ENCODE data around the gene PPM1H.
A peak's percentile ranks its signal among the peaks of the same experiment; 100 is the strongest.

PPM1H gene

DNA sequence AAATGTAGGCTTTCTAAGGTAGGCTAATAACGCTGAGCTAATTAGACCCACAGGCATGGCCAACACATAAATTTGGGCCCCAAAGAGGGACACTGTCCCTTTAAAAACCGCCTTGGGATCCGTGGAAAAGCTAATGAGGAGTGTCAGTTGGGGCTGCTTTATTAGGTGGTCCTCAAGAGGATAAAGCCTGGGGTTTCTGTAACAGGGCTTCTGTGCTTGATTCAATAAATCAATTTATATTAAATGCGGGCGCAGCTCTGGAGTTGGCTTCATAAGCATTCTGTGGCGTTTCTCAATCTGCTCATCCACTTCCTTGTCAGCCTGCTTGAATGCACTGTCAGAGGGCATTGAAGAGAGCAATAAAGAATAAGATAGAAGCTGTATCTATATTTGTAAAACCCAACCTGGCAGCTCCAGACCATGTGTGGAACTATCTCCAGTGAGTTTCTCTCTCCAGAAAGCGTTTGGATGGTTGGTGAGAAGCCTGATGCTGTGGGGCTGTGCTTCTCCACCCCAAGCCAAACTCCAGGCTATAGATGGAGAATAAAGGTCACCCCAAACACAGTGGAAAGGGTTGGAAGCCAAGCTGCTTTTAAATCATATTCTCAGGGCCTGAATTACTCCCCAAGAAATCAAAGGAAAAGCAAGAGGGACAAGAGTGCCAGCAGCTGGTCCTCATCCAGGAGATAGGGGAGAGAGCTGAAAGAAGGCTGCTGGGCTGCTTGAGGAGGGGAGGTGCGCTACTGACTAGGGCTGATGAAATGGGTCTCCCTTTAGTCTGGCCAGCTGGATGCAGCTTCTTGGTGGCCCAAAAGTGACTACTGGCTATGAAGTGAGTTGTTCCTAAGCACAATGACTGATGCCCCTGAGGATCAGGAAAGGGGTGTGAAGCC is 222.0 kb downstream of the PPM1H start:
- no peak for DNase-seq (ENCODE audit: low read depth)

DNA sequence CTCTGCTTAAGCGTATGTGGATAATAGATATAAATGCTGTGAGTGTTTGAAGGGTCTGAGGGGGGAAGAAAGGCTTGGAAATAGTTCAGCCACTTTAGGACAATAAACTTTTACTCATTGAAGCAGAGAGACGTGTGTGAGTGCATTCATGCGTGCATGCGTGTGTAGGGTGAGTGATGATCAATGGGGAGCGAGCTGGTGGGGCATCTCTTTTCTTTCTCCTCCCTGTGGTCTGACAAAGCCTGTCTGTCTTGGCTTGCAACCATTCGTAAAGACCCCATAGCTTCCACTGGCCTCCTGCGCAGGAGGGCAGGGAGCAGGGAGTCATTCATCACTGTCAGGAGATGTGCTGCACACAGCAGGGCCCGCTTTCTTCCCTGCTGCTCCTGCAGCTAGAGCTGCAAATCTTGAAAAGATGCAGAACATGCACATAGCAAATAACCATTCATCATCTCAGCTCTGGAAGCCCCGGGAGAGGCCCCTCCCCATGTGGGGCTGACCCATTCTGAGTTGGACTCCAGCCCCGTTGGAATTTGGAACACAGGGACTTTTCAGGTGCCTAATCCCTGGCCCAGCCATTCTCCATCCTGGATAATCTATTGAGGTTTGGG is 223.2 kb downstream of the PPM1H start:
- no peak for DNase-seq (ENCODE audit: low read depth)

DNA sequence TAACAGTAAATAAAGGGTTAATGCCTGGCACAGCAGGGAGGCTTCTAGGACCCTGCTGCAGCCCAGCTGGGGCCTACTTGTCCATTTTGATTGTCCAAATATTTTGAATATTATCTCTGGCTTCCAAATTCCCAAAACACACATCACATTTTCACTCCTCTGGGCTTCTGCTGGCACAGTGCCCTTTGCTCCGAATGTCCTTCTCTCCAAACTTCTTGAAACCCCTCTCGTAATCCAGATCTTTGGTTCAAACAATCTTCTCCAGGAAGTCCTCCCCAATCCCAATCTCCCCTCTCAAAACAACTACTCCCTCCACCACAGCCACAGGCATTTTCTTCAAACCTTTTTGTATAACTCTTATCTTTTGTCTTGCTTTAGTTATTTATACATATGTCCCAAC is 225.6 kb downstream of the PPM1H start:
- DNase-seq (ENCODE audit: low read depth): no peak

DNA sequence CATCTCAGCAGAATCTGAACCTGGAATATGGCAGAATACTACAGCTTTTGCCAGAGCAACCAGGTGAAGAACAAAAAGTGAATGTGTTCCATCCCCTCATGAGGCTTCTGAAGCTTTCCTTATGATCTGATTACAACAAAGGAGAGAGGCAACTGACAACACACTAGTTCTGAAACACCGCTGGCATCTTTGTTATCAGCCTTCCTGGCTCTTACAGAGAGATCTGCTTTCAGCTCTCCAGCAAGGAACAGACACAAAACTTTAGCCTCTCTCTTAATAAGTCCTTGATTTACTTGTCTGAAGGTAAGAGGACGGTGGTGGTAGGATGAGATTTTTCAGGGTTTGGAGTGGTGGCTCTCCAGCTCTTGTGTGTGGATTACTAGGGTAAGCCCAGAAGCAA is 227.0 kb downstream of the PPM1H start:
- DNase-seq (ENCODE audit: low read depth): no peak

DNA sequence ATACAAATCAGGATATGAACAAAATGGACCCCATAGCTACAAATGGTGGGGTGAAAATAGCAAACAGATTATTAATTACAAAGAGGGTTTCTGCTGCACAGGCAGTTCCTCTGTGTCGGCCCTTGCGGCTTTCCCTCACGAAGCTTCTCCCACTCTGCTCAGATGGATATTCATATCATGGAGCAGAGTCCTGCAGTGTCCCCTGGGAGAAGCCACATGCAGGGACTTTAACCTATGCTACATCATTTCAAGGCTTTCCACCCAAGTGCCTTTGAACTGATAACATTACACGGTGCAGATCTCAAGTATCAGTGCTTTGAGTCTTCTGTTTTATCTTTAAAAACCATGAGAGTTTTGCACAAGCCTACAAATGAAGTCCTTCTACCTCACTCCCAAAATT is 229.1 kb downstream of the PPM1H start:
- DNase-seq (ENCODE audit: low read depth): no peak

DNA sequence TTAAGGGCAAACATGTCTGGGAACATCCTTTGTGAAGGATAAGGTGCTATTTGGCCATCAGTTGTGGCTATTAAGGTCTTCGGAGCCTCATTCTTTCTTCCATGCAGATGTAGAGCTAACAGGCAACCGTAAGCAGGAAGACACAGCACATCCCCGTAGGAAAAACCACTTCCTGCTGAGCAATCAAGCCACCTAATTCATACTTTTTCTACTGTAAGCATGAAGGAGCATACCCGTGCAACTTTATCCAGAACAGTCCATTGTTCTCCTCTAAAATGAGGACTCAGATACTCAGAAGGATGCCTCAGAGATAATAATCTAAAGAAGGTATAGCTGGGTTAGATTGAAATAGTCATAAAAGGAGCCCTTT is 232.0 kb downstream of the PPM1H start:
- DNase-seq (ENCODE audit: low read depth): no peak

DNA sequence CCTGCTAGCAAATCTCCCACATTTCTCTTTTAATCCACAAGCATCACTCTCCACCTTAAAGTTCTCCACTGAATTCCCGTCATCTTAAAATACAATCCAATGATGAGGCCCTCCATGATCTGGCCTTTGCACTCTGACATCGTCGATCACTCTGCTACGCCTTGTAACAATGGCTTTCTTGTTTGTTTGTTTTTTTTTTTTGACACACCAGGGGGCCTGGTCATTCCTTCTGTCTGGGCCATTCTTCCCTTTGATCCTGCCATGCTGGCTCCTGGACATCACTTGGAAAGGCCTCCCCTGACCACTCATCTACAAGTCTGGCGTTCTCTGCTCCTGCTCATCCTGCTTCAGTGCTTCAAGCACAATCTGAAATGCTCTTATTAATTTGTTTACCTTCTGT is 233.5 kb downstream of the PPM1H start:
- no peak for DNase-seq (ENCODE audit: low read depth)

DNA sequence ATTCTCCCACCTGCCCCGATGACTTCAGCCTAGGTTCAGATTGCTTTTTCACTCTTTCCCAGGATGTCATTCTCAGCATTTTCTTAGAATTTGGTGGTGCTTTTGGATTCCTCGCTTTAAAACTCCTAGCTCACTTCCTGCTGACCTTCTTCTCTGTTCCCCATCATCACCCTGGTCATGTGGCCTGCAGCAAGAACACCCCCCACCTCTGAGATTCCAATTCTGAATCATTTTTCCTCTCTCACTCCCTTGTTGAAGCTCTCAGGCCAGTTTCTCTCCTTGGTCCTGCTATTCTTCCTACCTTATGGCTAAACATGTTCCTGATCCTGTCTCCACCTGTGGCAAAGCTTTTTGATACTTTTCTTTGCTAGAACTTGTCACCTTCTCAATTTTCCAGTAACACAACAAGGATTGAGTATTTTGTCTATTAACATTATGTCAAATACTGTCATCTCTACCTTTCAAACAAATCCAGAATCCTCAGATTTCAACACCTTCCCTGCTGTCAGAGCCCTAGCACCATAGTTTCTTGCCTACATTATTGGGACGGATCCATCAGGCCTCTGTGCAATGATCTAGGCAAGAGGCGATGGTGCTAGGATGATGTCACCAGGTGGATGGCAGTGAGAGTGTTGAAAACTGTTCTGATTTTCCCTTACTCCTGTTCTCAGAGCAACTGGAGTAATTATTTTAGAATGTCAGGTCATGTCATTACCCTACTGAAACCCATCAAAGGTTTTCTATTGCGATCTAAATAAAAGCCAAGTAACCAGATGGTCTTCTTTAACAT is 234.7 kb downstream of the PPM1H start:
- DNase-seq (ENCODE audit: low read depth): no peak

DNA sequence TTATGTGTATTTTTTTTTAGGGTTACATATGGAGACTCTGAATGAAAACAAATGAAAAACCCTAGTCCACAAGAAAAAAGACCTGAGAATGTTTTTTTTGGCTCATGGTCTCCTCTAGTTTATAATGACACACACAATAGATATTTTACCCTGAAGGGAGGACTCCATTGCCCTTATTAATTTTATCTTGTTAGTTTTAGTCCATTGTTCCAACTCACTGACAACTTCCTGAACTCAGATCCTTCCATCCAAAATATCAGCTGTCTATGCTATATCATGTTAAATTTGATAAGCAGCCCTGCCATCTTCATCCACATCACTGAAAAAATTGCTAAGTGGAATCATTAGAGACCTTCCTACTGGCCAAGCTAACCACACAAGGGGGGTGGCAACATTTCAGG is 236.2 kb downstream of the PPM1H start:
- no peak for DNase-seq (ENCODE audit: low read depth)

DNA sequence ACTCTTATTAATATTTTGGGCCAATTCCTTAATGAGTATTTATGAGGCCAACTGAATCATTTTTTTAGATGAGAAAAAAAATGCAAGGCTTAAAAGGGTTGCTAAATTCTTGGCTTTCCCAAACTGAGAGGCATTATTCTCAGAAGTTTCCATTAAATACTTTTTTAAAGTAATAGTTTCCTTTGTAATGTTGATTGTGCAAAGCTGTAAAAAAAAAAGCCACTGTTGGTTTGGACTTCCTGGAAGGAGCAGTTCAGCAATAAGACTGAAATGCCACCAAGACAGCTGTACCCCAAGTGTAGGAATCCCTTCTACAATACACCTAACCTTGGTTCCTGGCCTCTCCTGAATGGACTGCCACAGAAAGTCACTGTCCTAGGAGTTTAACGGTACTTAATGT is 237.1 kb downstream of the PPM1H start:
- no peak for DNase-seq (ENCODE audit: low read depth)

DNA sequence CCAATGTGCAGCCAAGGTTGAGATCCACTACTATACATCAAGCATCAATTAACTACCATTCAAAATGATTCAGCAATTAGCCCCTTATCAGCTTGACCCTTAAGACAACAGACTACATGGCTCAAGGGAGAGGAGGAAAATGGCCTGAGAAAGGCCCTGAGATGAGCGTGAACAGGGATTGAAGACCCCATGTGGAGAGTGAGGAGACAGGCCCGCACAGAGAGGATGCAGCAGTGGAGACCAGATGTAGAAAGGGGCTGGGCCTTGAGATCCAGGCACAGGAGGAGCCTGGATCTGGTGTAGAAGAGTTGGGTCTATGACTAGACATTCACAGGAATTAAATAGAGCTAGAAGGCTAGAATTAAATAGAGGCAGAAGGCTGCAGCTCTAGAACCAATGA is 239.3 kb downstream of the PPM1H start:
- no peak for DNase-seq (ENCODE audit: low read depth)

DNA sequence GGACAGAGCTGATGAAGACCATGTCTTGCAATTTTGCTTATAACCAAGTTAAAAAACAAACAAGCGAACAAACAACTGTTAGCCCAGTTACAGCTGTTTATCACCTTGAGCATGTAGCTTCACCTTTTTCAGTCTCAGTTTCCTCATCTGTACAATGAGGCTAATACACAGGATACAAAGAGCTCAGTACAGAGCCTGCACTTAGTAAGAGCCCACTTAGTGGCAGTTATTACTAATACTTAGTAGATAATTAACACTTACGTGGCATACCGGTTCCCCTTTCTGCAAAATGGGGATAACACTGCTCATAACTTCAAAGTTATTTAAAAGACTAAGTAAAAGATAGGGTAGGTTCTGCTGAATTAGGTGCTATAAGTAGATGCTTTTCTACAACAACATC is 240.3 kb downstream of the PPM1H start:
- DNase-seq (ENCODE audit: low read depth): no peak

DNA sequence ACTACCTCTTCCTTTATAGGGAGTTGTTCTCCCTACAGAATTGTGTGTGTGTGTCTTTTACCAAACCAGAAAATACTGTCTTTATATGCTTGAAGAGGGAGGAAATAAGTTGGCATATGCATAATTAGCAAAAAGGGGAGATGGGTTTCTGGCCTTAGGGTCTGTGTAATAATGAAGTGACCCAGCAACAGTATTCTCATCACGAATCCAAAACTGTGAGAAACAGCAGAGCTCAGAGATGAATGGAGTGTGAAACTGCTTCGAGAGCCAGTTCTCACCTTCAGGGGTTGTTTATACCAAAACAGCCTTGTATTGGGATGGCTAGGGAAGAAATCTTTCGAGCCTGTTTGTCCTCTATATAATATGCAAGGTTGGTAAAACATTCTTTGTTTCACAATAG is 240.8 kb downstream of the PPM1H start:
- DNase-seq (ENCODE audit: low read depth): no peak

DNA sequence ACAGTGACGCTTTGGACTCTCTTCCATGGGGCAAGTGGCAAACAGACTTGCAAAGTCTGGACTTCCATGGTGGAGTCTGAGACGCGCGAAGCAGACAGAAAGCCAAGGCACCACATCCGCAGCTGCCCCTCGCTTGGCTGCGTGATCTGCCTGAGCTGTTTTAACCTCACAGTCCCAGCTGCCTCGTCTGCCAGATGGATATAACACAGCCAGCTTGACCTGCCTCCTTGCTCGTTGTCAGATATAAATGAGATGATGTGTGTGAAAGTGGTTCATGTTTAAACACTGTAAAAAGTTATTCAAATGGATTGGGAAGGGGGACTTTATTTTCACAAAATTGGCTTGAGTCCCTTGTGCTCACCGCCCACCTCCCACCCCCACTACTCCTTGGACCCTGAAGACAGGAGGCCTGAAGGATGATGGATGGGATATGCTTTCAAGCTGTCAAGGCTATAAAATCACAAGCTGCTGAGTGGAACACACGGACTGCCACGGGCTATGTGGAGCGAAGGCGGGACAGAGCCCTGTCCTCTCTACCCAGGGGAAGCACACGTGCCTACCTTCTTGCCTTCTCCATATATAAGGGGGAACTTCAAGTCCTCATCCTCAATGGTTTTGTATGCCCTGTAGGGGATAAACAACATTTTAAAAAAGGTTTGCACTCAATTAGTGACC is 241.4 kb downstream of the PPM1H start:
- DNase-seq (ENCODE audit: low read depth): no peak

DNA sequence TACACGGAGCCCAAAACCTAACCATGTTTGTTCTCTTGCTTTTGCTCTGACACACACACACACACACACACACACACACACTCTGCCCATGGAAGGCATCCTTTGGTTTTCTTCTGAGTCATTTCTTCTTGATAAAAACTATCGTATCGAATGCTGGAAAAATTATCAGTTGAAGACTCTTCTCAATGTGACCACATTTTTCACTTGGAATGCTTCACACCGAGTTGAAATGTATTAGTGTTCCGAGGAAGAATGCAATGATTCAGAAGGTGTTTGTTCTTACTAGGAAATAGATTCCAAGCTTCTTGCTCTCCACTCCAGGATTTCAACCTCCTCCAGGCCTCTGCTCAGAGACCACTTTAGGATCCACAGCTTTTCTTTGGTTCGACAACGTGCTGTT is 242.1 kb downstream of the PPM1H start:
- DNase-seq (ENCODE audit: low read depth): no peak

DNA sequence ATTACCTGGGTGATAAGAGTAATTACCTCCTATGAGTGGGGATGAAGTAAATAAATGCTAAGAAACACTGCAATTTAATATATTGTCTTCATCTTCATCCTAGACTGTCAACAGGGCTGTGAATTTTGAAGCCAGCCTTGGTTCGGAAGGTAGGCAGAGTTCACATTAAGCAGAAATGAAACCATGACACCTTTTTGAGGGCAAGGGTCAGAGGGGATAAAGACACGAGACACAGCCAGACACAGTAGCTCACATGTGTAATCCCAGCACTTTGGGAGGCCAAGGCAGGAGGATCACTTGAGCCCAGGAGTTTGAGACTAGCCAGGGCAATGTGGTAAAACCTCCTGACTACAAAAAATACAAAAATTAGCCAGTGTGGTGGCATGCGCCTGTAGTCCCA is 243.6 kb downstream of the PPM1H start:
- no peak for DNase-seq (ENCODE audit: low read depth)

DNA sequence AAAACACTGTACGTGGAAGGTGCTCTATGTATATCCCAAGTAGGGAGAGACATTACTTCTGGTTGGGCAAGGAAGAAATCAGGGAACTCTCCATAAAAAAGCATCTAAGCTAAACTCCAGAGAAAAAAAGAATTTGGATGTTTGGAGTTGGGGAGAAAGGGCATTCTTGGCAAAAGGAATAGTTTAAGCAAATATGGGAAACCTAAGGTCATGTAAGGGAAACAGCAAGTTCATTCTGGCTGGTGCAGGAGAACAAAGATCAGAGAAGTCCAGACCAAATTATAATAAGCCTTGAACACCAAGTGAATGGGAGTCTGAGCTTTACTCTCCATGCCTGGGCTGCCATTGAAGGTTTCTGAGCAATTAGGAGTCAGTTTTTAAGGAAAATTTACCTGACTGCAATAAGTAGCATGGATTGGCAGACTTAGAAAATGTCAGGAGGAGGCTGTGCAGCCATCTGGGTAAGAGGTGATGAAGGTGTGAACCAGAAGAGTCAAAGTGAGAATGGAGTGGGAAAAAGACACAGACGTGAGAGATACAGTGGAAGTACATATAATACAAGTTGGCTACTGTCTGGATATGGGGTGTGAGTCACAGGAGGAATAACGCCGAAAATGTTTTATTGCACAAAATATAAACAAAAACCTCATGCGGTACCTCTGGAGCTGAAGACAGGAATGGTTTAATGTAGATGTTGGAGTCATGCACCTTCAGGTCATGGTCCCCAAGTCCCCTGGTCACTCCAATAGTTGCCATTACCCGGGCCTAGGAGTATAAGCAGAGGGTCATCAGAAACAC is 245.7 kb downstream of the PPM1H start:
- no peak for DNase-seq (ENCODE audit: low read depth)

DNA sequence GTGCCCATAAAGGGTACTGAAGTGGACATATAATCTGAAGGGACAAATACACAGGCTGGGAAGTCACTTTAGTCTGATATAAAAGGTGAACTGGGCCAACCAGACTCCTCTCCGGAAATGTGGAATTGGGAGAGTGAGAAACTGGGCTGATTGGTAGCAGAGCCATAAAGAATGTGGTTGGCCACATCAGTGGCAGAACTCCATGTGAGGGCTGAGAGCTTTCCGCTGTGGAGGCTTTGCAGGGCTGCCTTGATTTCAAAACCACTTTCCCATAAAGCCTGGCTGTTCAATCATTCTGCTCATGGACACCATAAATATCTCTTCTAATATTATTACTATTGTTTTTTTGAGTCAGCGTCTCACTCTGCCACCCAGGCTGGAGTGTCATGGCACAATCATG is 248.0 kb downstream of the PPM1H start:
- DNase-seq (ENCODE audit: low read depth): no peak

DNA sequence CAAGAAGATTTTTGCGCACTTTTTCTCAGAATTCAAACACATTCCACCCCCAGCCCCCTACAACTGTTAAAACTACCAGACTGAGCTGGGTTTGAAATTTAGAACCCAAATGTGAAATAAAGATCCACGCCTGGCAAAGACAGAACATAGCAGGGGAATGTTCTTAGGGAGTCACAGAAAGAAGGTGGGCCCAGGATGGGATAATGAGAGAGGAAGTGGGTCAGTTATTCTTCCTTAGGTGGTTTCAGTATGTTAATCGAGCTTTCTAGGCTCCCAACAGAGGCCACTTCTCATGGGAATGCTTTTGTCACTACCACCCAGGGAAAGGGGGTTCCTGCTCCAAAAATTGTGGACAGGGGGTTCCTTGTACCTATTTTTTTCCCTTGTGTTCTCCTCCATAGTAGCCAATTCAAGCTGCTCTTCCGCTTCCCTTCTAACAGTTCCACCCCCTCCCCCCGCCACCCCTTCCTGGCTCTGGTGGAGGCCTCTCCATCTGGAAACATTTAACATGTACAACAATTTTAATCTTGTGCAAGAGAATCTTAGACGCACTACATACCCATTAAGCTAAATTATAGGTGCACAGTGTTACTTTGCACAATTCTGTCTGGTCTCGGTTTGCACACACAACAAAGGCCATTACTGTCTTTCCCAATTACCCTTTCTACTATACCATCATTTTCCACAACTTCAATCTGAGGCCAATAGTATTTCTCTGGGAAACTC is 250.2 kb downstream of the PPM1H start:
- peak; percentile 71 for DNase-seq (ENCODE audit: low read depth)

DNA sequence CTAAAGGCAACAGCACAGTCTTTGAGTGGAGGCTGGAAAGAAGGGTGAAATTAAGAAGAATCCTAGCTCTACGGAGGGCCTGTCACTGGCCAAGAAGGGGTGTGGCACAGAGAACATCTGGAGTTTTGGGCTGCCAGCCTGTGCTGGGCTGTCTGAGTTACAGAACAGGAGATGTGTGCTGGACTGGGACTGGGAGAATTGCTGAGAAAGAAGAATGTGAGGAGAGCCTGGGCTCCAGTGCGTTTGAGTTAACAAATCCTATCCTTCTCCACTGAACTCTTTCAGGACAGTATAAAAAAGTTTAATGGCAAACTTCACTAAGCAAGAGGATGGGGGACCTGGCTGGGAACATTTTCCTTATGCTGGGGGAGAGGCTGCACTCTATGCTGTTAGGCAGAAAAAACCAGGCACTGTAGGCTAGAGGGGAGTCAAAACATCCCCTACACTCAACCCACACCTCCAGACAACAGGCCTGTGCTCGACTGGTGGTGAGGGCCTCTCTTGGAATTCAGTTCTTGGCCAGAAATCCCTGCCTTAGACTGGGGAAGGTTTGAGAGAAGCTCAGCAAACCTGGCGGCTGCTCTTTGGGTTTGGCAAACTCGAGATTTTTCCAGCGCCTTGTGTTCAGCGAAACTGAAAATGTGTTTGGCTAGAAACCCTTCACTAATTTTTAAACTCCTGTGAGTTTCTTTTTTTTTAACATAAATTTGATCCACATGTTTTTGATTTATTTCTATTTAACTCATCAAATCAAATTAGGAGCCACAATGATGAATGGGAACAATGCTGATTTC is 251.0 kb downstream of the PPM1H start:
- peak; percentile 75 for DNase-seq (ENCODE audit: low read depth)
